SK-N-SH (cell line): ENCODE data around the gene HEPHL1.

Experiments used
- CHD2 ChIP-seq: fragments of 150-350 bp; IDR thresholded peaks from 2 replicates; pipeline ENCODE4 v1.6.1; 2018; ENCODE audit warnings: low read length; ENCODE audit not compliant: partially characterized antibody
- EZH2phosphoT487 ChIP-seq: fragments of 200-600 bp; sonication (generic); IDR thresholded peaks from 2 replicates; pipeline ENCODE4 v1.6.1; 2017; ENCODE audit warnings: low read depth, mixed run types, mild to moderate bottlenecking, antibody characterized with exemption, moderate library complexity, borderline replicate concordance
- GATA2 ChIP-seq: sonication (generic); formaldehyde crosslinking; IDR thresholded peaks from 2 replicates; pipeline ENCODE4 v1.5.0; 2020; ENCODE audit warnings: mild to moderate bottlenecking, missing genetic modification reagents
- MAX ChIP-seq: IDR thresholded peaks from 2 replicates; pipeline ENCODE4 v1.4.0; 2012; ENCODE audit warnings: low read depth
- MXI1 ChIP-seq: IDR thresholded peaks from 2 replicates; pipeline ENCODE4 v1.6.1; 2012; ENCODE audit warnings: mild to moderate bottlenecking, low read depth, low read length, improper control_type of control experiment
- POLR2AphosphoS5 ChIP-seq: IDR thresholded peaks from 2 replicates; pipeline ENCODE4 v1.6.1; 2012; ENCODE audit warnings: low read depth, low read length
- SIN3A ChIP-seq: IDR thresholded peaks from 2 replicates; pipeline ENCODE4 v1.6.1; 2012; ENCODE audit warnings: low read depth, mild to moderate bottlenecking, low read length, moderate library complexity, borderline replicate concordance
- TAF1 ChIP-seq: IDR thresholded peaks from 2 replicates; pipeline ENCODE4 v1.6.1; 2012; ENCODE audit warnings: low read depth, mild to moderate bottlenecking, low read length, moderate library complexity, borderline replicate concordance
- YY1 ChIP-seq: IDR thresholded peaks from 2 replicates; pipeline ENCODE4 v1.4.0; 2012; ENCODE audit warnings: low read depth, mild to moderate bottlenecking
- TF ChIP-seq, protein P1 (sequence below): fragments of 200-600 bp; sonication (generic); IDR thresholded peaks from 2 replicates; pipeline ENCODE4 v1.6.1; 2017; ENCODE audit warnings: antibody characterized with exemption, mild to moderate bottlenecking, moderate library complexity
- TF ChIP-seq, protein P2 (sequence below): IDR thresholded peaks from 2 replicates; pipeline ENCODE4 v1.4.0; 2012; ENCODE audit warnings: low read depth, borderline replicate concordance

DNA sequence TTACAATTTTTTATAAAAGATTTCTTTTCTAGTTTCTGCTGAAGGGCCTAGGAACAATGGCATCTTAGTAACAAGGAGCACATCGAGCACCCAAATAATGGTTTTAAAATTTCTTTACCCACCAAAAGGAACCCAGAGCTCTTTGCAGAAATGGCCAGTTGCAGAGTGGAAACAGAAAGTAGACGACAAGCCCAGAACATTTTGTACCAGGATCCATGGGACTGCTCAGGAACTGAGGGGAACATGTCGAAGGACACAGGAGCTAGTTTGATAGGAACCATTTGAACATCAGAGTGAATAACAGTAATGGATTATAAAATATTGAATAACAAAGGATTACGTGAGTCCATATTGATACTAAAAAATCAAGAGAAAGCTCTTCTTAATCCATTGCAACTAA is 124.8 kb downstream of the HEPHL1 start:
- no peak for TF ChIP-seq YY1
- TF ChIP-seq MAX, result no peak
- no peak for TF ChIP-seq EZH2phosphoT487
- no peak for TF ChIP-seq CHD2
- TF ChIP-seq, protein P1, sequence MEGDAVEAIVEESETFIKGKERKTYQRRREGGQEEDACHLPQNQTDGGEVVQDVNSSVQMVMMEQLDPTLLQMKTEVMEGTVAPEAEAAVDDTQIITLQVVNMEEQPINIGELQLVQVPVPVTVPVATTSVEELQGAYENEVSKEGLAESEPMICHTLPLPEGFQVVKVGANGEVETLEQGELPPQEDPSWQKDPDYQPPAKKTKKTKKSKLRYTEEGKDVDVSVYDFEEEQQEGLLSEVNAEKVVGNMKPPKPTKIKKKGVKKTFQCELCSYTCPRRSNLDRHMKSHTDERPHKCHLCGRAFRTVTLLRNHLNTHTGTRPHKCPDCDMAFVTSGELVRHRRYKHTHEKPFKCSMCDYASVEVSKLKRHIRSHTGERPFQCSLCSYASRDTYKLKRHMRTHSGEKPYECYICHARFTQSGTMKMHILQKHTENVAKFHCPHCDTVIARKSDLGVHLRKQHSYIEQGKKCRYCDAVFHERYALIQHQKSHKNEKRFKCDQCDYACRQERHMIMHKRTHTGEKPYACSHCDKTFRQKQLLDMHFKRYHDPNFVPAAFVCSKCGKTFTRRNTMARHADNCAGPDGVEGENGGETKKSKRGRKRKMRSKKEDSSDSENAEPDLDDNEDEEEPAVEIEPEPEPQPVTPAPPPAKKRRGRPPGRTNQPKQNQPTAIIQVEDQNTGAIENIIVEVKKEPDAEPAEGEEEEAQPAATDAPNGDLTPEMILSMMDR, result no peak
- no peak for TF ChIP-seq POLR2AphosphoS5
- no peak for TF ChIP-seq GATA2
- TF ChIP-seq, protein P2, sequence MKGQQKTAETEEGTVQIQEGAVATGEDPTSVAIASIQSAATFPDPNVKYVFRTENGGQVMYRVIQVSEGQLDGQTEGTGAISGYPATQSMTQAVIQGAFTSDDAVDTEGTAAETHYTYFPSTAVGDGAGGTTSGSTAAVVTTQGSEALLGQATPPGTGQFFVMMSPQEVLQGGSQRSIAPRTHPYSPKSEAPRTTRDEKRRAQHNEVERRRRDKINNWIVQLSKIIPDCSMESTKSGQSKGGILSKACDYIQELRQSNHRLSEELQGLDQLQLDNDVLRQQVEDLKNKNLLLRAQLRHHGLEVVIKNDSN, result no peak
- no peak for TF ChIP-seq MXI1
- TF ChIP-seq TAF1, result no peak
- no peak for TF ChIP-seq SIN3A
